K562 (cell line): ENCODE data around the gene SLC16A4. TPM values are rescaled to one million over a fixed set of nuclear protein-coding genes. Genes with fewer than 3 reads are reported as not detected.

Experiments
- BDP1 ChIP-seq: IDR thresholded peaks from 3 replicates; pipeline ENCODE4 v1.6.1; 2011; ENCODE audit not compliant: insufficient read length, insufficient read depth
- BRF1 ChIP-seq: IDR thresholded peaks from 3 replicates; pipeline ENCODE4 v1.6.1; 2011; ENCODE audit warnings: borderline replicate concordance, mild to moderate bottlenecking; ENCODE audit not compliant: insufficient read length; ENCODE audit errors: extremely low read depth
- CBX1 ChIP-seq: sonication (generic); IDR thresholded peaks from 2 replicates; pipeline ENCODE4 v1.6.1; 2016; ENCODE audit warnings: antibody characterized with exemption, low read depth, mild to moderate bottlenecking
- CHD1 ChIP-seq: fragments of 200-600 bp; sonication (generic); IDR thresholded peaks from one replicate; pipeline ENCODE4 v1.6.1; 2012; ENCODE audit warnings: mild to moderate bottlenecking, moderate library complexity, low read length, inconsistent platforms
- CTBP1 ChIP-seq: fragments of 450-650 bp; IDR thresholded peaks from 2 replicates; pipeline ENCODE4 v1.6.1; 2016; ENCODE audit warnings: borderline replicate concordance
- ELF2 ChIP-seq: fragments of 250-450 bp; sonication (Bioruptor Pico); IDR thresholded peaks from 2 replicates; pipeline ENCODE4 v1.5.0; 2021; ENCODE audit warnings: mild to moderate bottlenecking
- ETS2 ChIP-seq: IDR thresholded peaks from 2 replicates; pipeline ENCODE4 v1.6.1; 2016; ENCODE audit warnings: borderline replicate concordance, missing genetic modification characterization, mild to moderate bottlenecking, moderate library complexity, missing compliant biosample characterization; ENCODE audit not compliant: poor library complexity, severe bottlenecking
- GTF2E2 ChIP-seq: fragments of 200-800 bp; sonication (Bioruptor generic); IDR thresholded peaks from 2 replicates; pipeline ENCODE4 v1.6.1; 2016; ENCODE audit warnings: missing genetic modification characterization, missing compliant biosample characterization
- KLF13 ChIP-seq: fragments of 450-650 bp; IDR thresholded peaks from 2 replicates; pipeline ENCODE4 v1.6.1; 2016; ENCODE audit warnings: missing genetic modification characterization, low read depth, mild to moderate bottlenecking, missing compliant biosample characterization, moderate library complexity, borderline replicate concordance
- KLF16 ChIP-seq: IDR thresholded peaks from 2 replicates; pipeline ENCODE4 v1.6.1; 2016; ENCODE audit warnings: antibody characterized with exemption
- LARP7 ChIP-seq: fragments of 450-650 bp; IDR thresholded peaks from 2 replicates; pipeline ENCODE4 v1.6.1; 2016
- MCM3 ChIP-seq: fragments of 450-650 bp; IDR thresholded peaks from 2 replicates; pipeline ENCODE4 v1.6.1; 2016
- MCM7 ChIP-seq, 2 experiments: fragments of 450-650 bp; IDR thresholded peaks; 2 replicates each; pipeline ENCODE4 v1.6.1; 2016 to 2018
- MEIS2 ChIP-seq: fragments of 450-650 bp; IDR thresholded peaks from 2 replicates; pipeline ENCODE4 v1.6.1; 2014; ENCODE audit warnings: mild to moderate bottlenecking; ENCODE audit not compliant: partially characterized antibody
- MYC ChIP-seq, 2 experiments: fragments of 250-450 bp in 1 of 2; sonication (Bioruptor Pico) in 1 of 2; IDR thresholded peaks; 2 replicates each; pipeline versions ENCODE4 v1.5.1 to v1.6.1; 2012 to 2021; ENCODE audit warnings: low read depth in 2 of 2, borderline replicate concordance in 1 of 2, improper control_type of control experiment in 1 of 2, low read length in 1 of 2, mild to moderate bottlenecking in 1 of 2, moderate library complexity in 1 of 2
- NCOA2 ChIP-seq, 2 experiments: fragments of 450-650 bp; IDR thresholded peaks; 2 replicates each; pipeline ENCODE4 v1.6.1; 2018; ENCODE audit warnings: mild to moderate bottlenecking in 2 of 2, moderate library complexity in 1 of 2; ENCODE audit not compliant: partially characterized antibody in 2 of 2
- NCOA6 ChIP-seq: fragments of 450-650 bp; IDR thresholded peaks from 2 replicates; pipeline ENCODE4 v1.6.1; 2017; ENCODE audit warnings: mild to moderate bottlenecking
- NEUROD1 ChIP-seq: fragments of 150-350 bp; IDR thresholded peaks from 2 replicates; pipeline ENCODE4 v1.6.1; 2014; ENCODE audit warnings: borderline replicate concordance, low read length, low read depth; ENCODE audit not compliant: partially characterized antibody
- NFRKB ChIP-seq: fragments of 450-650 bp; IDR thresholded peaks from 2 replicates; pipeline ENCODE4 v1.6.1; 2016; ENCODE audit warnings: low read depth
- PHF8 ChIP-seq: fragments of 200-600 bp; sonication (generic); IDR thresholded peaks from 2 replicates; pipeline ENCODE4 v1.6.1; 2012; ENCODE audit warnings: mixed run types, mild to moderate bottlenecking, inconsistent platforms, low read length, moderate library complexity, borderline replicate concordance
- POLR2AphosphoS5 ChIP-seq: IDR thresholded peaks from 2 replicates; pipeline ENCODE4 v1.6.1; 2011; ENCODE audit warnings: mild to moderate bottlenecking, low read depth, low read length, moderate library complexity; ENCODE audit not compliant: control insufficient read depth, insufficient read depth
- SETDB1 ChIP-seq: IDR thresholded peaks from one replicate; pipeline ENCODE4 v1.6.1; 2012; ENCODE audit warnings: low read length, control low read depth, inconsistent platforms
- TAL1 ChIP-seq: fragments of 450-650 bp; IDR thresholded peaks from 2 replicates; pipeline ENCODE4 v1.6.1; 2016; ENCODE audit warnings: mild to moderate bottlenecking
- ZNF316 ChIP-seq: fragments of 450-650 bp; IDR thresholded peaks from 2 replicates; pipeline ENCODE4 v1.6.1; 2016
- ZNF76 ChIP-seq: fragments of 250-450 bp; sonication (Bioruptor Pico); IDR thresholded peaks from 2 replicates; pipeline ENCODE4 v1.4.0; 2020; ENCODE audit warnings: mild to moderate bottlenecking, moderate library complexity, borderline replicate concordance
- polyA plus RNA-seq, 8 experiments: library from polyadenylated mRNA; depleted of rRNA in 4 of 8; stranded (reverse) in 5 of 8; unstranded in 3 of 8; fragments of >200 nt; fragmentation: Nextera tagmentation in 2 of 8; fragmentation: Illumina TruSeq in 1 of 8; extraction: Ambion mirVana in 2 of 8; extraction: Trizol in 1 of 8; gene quantifications; 2 replicates each; pipeline versions ENCODE4 v1.2.1 to v1.2.3, GENCODE V29; 2011 to 2014; ENCODE audit warnings: inconsistent platforms in 1 of 8, missing spikeins in 1 of 8
- total RNA-seq, 7 experiments: library from RNA; depleted of rRNA in 6 of 7; stranded (reverse); fragments of >200 nt in 6 of 7; fragmentation: Illumina TruSeq in 2 of 7; extraction: Trizol in 2 of 7; gene quantifications; 2 replicates each; pipeline versions ENCODE4 v1.2.1 to v1.2.3, GENCODE V29; 2011 to 2021; ENCODE audit warnings: low replicate concordance in 1 of 7
- TF ChIP-seq, protein P1 (sequence below): fragments of 250-450 bp; sonication (Bioruptor Pico); IDR thresholded peaks from 2 replicates; pipeline ENCODE4 v1.4.0; 2020
- TF ChIP-seq, protein P2 (sequence below): fragments of 250-450 bp; sonication (Bioruptor Pico); IDR thresholded peaks from 2 replicates; pipeline ENCODE4 v1.8.0; 2022; ENCODE audit warnings: moderate library complexity, mild to moderate bottlenecking, inconsistent platforms
- TF ChIP-seq, protein P3 (sequence below), 2 experiments: fragments of 450-650 bp in 1 of 2; sonication (generic) in 1 of 2; formaldehyde crosslinking; conservative IDR thresholded peaks; 2 replicates each; pipeline versions ENCODE4 v1.4.0 to v1.8.1; 2020 to 2022; ENCODE audit warnings: mild to moderate bottlenecking in 1 of 2, missing genetic modification reagents in 1 of 2

Gene SLC16A4
- total and polyA plus RNA-seq, 9 of the 15 experiments (the other 6 are each of a cell fraction or from before 2014, with no cell fraction given), result 0.04 to 0.31 (median 0.18) TPM; not detected in 1

DNA sequence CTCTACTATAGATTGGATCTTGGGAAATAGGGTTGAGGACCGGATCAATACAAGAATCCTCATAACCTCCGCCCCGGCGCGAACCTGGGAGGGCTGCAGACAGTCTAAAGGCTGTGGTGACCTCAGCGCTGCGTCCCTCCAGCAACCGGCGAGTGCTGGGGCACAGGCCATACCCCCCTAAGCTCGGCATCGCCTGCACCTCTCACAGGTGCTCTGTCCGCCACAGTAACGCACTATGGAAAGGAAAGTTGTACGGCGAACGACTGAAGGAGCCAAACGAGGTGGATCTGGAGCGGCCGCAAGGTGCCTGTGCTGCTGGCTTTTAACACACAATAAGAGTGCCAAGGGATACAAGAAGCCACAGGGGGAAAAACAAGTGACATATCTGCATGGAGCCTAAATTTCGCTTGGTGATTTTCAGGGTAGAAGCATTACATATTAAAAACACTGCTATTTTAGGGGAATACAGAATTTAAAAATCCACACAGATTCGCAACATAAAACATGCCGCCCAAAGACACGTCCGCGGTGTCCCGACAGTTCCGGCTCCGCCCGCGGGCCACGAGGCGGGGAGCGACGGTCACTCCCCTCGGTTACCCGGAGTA is 53.0 kb downstream of the SLC16A4 start (continued):
- TF ChIP-seq ETS2 (tag) (no peak), LARP7 (no peak), NCOA6 (no peak), GTF2E2 (tag) (peak; percentile 81), NEUROD1 (no peak), BRF1 (no peak), CTBP1 (no peak), CHD1 (peak; percentile 63), KLF16 (no peak), MCM7 (IDR thresholded peaks at IDR 0.05) (no peak), ZNF316 (no peak), CBX1 (no peak), TAL1 (0 out of 2 replicates have a peak, but pooled peaks have one; percentile 7), KLF13 (no peak), SETDB1 (no peak), BDP1 (no peak), ELF2 (CRISPR knock-in tag) (peak; percentile 49; the same call in 1 of the 2 replicates), POLR2AphosphoS5 (no peak), MEIS2 (peak; percentile 23), NFRKB (peak; percentile 59; the same call in 1 of the 2 replicates), MCM3 (no peak), MYC (IDR thresholded peaks at IDR 0.05; ENCODE audit: low read depth, low read length) (no peak; the same call in 1 of the 2 replicates), MYC (CRISPR knock-in tag; IDR thresholded peaks at IDR 0.05; ENCODE audit: borderline replicate concordance, low read depth) (peak; percentile 22; the same call in 1 of the 2 replicates), PHF8 (no peak; the same call in none of the 2 replicates), NCOA2 (IDR thresholded peaks at IDR 0.05; ENCODE audit: partially characterized antibody in 2 of 2) (no peak), ZNF76 (peak; percentile 42; the same call in 1 of the 2 replicates)
- TF ChIP-seq, protein P1, sequence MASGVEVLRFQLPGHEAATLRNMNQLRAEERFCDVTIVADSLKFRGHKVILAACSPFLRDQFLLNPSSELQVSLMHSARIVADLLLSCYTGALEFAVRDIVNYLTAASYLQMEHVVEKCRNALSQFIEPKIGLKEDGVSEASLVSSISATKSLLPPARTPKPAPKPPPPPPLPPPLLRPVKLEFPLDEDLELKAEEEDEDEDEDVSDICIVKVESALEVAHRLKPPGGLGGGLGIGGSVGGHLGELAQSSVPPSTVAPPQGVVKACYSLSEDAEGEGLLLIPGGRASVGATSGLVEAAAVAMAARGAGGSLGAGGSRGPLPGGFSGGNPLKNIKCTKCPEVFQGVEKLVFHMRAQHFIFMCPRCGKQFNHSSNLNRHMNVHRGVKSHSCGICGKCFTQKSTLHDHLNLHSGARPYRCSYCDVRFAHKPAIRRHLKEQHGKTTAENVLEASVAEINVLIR (CRISPR knock-in tag), result 0 out of 2 replicates have a peak, but pooled peaks have one; percentile 7
- TF ChIP-seq, protein P2, sequence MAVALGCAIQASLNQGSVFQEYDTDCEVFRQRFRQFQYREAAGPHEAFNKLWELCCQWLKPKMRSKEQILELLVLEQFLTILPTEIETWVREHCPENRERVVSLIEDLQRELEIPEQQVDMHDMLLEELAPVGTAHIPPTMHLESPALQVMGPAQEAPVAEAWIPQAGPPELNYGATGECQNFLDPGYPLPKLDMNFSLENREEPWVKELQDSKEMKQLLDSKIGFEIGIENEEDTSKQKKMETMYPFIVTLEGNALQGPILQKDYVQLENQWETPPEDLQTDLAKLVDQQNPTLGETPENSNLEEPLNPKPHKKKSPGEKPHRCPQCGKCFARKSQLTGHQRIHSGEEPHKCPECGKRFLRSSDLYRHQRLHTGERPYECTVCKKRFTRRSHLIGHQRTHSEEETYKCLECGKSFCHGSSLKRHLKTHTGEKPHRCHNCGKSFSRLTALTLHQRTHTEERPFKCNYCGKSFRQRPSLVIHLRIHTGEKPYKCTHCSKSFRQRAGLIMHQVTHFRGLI (CRISPR knock-in tag), result no peak
- TF ChIP-seq, protein P3, sequence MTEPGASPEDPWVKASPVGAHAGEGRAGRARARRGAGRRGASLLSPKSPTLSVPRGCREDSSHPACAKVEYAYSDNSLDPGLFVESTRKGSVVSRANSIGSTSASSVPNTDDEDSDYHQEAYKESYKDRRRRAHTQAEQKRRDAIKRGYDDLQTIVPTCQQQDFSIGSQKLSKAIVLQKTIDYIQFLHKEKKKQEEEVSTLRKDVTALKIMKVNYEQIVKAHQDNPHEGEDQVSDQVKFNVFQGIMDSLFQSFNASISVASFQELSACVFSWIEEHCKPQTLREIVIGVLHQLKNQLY (CRISPR knock-in tag; conservative IDR thresholded peaks at IDR 0.05), result no peak
